Smooth muscle cell (in vitro differentiated cells): Measurements from ENCODE around the gene PDE4B. TPM values are rescaled to one million over a fixed set of nuclear protein-coding genes. Genes with fewer than 3 reads are reported as not detected.

Experiments
- DNase-seq: peaks from one replicate; lab custom pipeline; 2025; ENCODE audit not compliant: unreplicated experiment; lab: John Stamatoyannopoulos, UW
- H2AFZ ChIP-seq: fragments of 200-600 bp; sonication (generic); 2 replicates; pipeline ENCODE4 v1.6.0; 2016; ENCODE audit warnings: antibody characterized with exemption, low read depth, mild to moderate bottlenecking
- H3F3A ChIP-seq: fragments of 200-600 bp; sonication (generic); 2 replicates; pipeline ENCODE4 v1.6.0; 2017; ENCODE audit warnings: antibody characterized with exemption, low read depth
- H3K27ac ChIP-seq: fragments of 200-600 bp; sonication (generic); 2 replicates; pipeline ENCODE4 v1.5.1; 2016; ENCODE audit warnings: low read depth, mild to moderate bottlenecking
- H3K27me3 ChIP-seq: fragments of 200-600 bp; sonication (generic); 2 replicates; pipeline ENCODE4 v1.6.1; 2016; ENCODE audit warnings: low read depth, mild to moderate bottlenecking
- H3K36me3 ChIP-seq: fragments of 200-600 bp; sonication (generic); 2 replicates; pipeline ENCODE4 v1.5.1; 2016; ENCODE audit warnings: low read depth
- H3K4me1 ChIP-seq: fragments of 200-600 bp; sonication (generic); 2 replicates; pipeline ENCODE4 v1.5.1; 2016; ENCODE audit warnings: low read depth
- H3K4me2 ChIP-seq: fragments of 200-600 bp; sonication (generic); 2 replicates; pipeline ENCODE4 v1.6.0; 2016; ENCODE audit warnings: mild to moderate bottlenecking
- H3K4me3 ChIP-seq: fragments of 200-600 bp; sonication (generic); 2 replicates; pipeline ENCODE4 v1.5.1; 2016; ENCODE audit warnings: mild to moderate bottlenecking
- H3K79me2 ChIP-seq: fragments of 200-600 bp; sonication (generic); 2 replicates; pipeline ENCODE4 v1.6.0; 2016; ENCODE audit warnings: low read depth, mild to moderate bottlenecking
- H3K9ac ChIP-seq: fragments of 200-600 bp; sonication (generic); 2 replicates; pipeline ENCODE4 v1.6.0; 2016; ENCODE audit warnings: low read depth
- H3K9me3 ChIP-seq: fragments of 200-600 bp; sonication (generic); replicated peaks from 2 replicates; pipeline ENCODE4 v1.5.1; 2016; ENCODE audit warnings: low read depth
- H4K20me1 ChIP-seq: fragments of 200-600 bp; sonication (generic); 2 replicates; pipeline ENCODE4 v1.6.0; 2016; ENCODE audit warnings: low read depth
- CTCF ChIP-seq: fragments of 200-600 bp; sonication (generic); IDR thresholded peaks from 2 replicates; pipeline ENCODE4 v1.5.1; 2017; ENCODE audit warnings: borderline replicate concordance, mild to moderate bottlenecking, antibody characterized with exemption; ENCODE audit not compliant: insufficient read depth, poor library complexity, severe bottlenecking
- WGBS: methylation state at CpG from one replicate; pipeline ENCODE4 v1.1.7; 2016; ENCODE audit warnings: low lambda C conversion rate; 5-methylcytosine and 5-hydroxymethylcytosine counted together
- polyA plus RNA-seq: library from polyadenylated mRNA; unstranded; fragments of >200 nt; fragmentation: Nextera tagmentation; extraction: Ambion mirVana; gene quantifications from 2 replicates; pipeline ENCODE4 v1.2.1, GENCODE V29; 2016
- total RNA-seq: library from RNA; depleted of rRNA; stranded (reverse); fragments of >200 nt; gene quantifications from 2 replicates; pipeline ENCODE4 v1.2.3, GENCODE V29; 2014

The PDE4B gene
- total and polyA plus RNA-seq, 2 experiments from 2014 or later, result 18.5 to 24.8 TPM

- no peak overlapping the region for H3K27ac ChIP-seq
- H3K36me3 ChIP-seq, result no peaks in the 10 kb centered on the region
- WGBS, result 31% methylated on average over 3 of the region's 3 CpGs
- TF ChIP-seq CTCF, result no peak
- H3K4me2 ChIP-seq, result peak overlapping the region; percentile 20
- H3K9me3 ChIP-seq, result no peaks in the 10 kb centered on the region
- H3K9ac ChIP-seq, result no peak overlapping the region
- no peak for DNase-seq
- H3K4me3 ChIP-seq, result no peak overlapping the region
- no peaks in the 10 kb centered on the region for H4K20me1 ChIP-seq
- no peaks in the 10 kb centered on the region for H3K79me2 ChIP-seq
- no peaks in the 10 kb centered on the region for H3F3A ChIP-seq
- H3K27me3 ChIP-seq, result no peaks in the 10 kb centered on the region
- H3K4me1 ChIP-seq, result no peaks in the 10 kb centered on the region
- H2AFZ ChIP-seq, result no peak overlapping the region
Observed at GRCh38 chr1:65890201-65890843, 97.6 kb downstream of the PDE4B start.

- Histone ChIP-seq H3F3A (no peaks in the 10 kb centered on the region), H3K4me2 (no peak overlapping the region), H3K9me3 (no peaks in the 10 kb centered on the region), H3K79me2 (no peaks in the 10 kb centered on the region), H3K4me1 (no peaks in the 10 kb centered on the region), H3K36me3 (no peaks in the 10 kb centered on the region), H2AFZ (no peak overlapping the region), H3K9ac (no peak overlapping the region), H4K20me1 (no peaks in the 10 kb centered on the region), H3K27me3 (no peaks in the 10 kb centered on the region), H3K4me3 (no peak overlapping the region), H3K27ac (no peak overlapping the region)
- no peak for TF ChIP-seq CTCF
- WGBS, result 87% methylated on average over 8 of the region's 8 CpGs
- DNase-seq, result no peak
Observed at GRCh38 chr1:65894738-65895605, 102.3 kb downstream of the PDE4B start.

- no peaks in the 10 kb centered on the region for H3K27me3 ChIP-seq
- DNase-seq, result no peak
Observed at GRCh38 chr1:65896721-65897120, 104.0 kb downstream of the PDE4B start.

More at GRCh38 chr1:65896721-65897120, 104.0 kb downstream of the PDE4B start:
- H2AFZ ChIP-seq, result no peak overlapping the region
- H3K27ac ChIP-seq, result no peak overlapping the region
- H3K4me1 ChIP-seq, result no peaks in the 10 kb centered on the region
- H3K36me3 ChIP-seq, result no peaks in the 10 kb centered on the region
- H3K9ac ChIP-seq, result no peak overlapping the region
- no peak for TF ChIP-seq CTCF
- H3F3A ChIP-seq, result no peaks in the 10 kb centered on the region
- no peak overlapping the region for H3K4me3 ChIP-seq
- H3K4me2 ChIP-seq, result no peak overlapping the region
- 57% methylated on average over 1 of the region's 1 CpG for WGBS
- no peaks in the 10 kb centered on the region for H4K20me1 ChIP-seq
- H3K9me3 ChIP-seq, result no peaks in the 10 kb centered on the region
- no peaks in the 10 kb centered on the region for H3K79me2 ChIP-seq
